A549 (cell line): ENCODE measurements around the gene SIAE. TPM values are rescaled to one million over a fixed set of nuclear protein-coding genes. Genes with fewer than 3 reads are reported as not detected.

Source experiments
- ATAC-seq, 2 experiments: fragments of 200-7000 bp in 1 of 2; fragments of >200 bp in 1 of 2; cut with Nextera tagmentation in 1 of 2; cut with Tn5 transposase in 1 of 2; 3 replicates each; pipeline versions ENCODE4 v1.8.0 to v1.9.1; 2018 to 2020; ENCODE audit warnings: mild to moderate bottlenecking in 1 of 2, moderate library complexity in 1 of 2
- CTCF ChIA-PET: fragments of 300-600 bp; sonication (Branson Sonifier 250); formaldehyde crosslinking; extraction: SDS; loops from one replicate; lab custom pipeline; 2021; ENCODE audit warnings: antibody characterized with exemption, inconsistent platforms; lab: Yijun Ruan, JAX
- POLR2A ChIA-PET: fragments of 350-600 bp; formaldehyde crosslinking; extraction: SDS; loops from one replicate; lab custom pipeline; 2021; ENCODE audit warnings: antibody characterized with exemption, inconsistent platforms; lab: Yijun Ruan, JAX
- DNase-seq, 2 experiments: peaks; one replicate each; pipeline versions ENCODE4 v3.0.0 to v3.0.0-alpha.2; 2011 to 2016; ENCODE audit warnings: low read depth in 1 of 2, low spot score in 1 of 2
- FAIRE-seq: peaks from 2 replicates; lab custom pipeline; 2011; peaks lifted over from hg19 to GRCh38; lab: Jason Lieb, UNC
- H3K27ac ChIP-seq, 2 experiments: fragments of >200 bp; sonication (Bioruptor Twin); formaldehyde crosslinking; 3 replicates each; pipeline ENCODE4 v1.5.1; 2016 to 2017
- H3K4me1 ChIP-seq: fragments of >200 bp; sonication (Bioruptor Twin); formaldehyde crosslinking; 3 replicates; pipeline ENCODE4 v1.6.1; 2016
- H3K4me2 ChIP-seq: fragments of >200 bp; sonication (Bioruptor Twin); formaldehyde crosslinking; 3 replicates; pipeline ENCODE4 v1.6.1; 2016
- H3K4me3 ChIP-seq: fragments of >200 bp; sonication (Bioruptor Twin); formaldehyde crosslinking; 3 replicates; pipeline ENCODE4 v1.5.1; 2016
- H3K9me3 ChIP-seq: fragments of >200 bp; sonication (Bioruptor Twin); formaldehyde crosslinking; 3 replicates; pipeline ENCODE4 v1.6.1; 2016
- EHF ChIP-seq: fragments of 250-450 bp; sonication (Bioruptor Pico); IDR thresholded peaks from 2 replicates; pipeline ENCODE4 v1.5.0; 2020; ENCODE audit warnings: mild to moderate bottlenecking
- EHMT2 ChIP-seq: fragments of 200-600 bp; sonication (generic); IDR thresholded peaks from 2 replicates; pipeline ENCODE4 v1.6.1; 2016; ENCODE audit warnings: antibody characterized with exemption, low read depth, mild to moderate bottlenecking, moderate library complexity
- HDAC2 ChIP-seq: fragments of 200-600 bp; sonication (generic); IDR thresholded peaks from 2 replicates; pipeline ENCODE4 v1.6.1; 2016
- HOXB13 ChIP-seq: fragments of 250-450 bp; sonication (Bioruptor Pico); IDR thresholded peaks from 2 replicates; pipeline ENCODE4 v1.5.0; 2020; ENCODE audit warnings: low read depth, mild to moderate bottlenecking, moderate library complexity
- HOXB5 ChIP-seq: fragments of 250-450 bp; sonication (Bioruptor Pico); IDR thresholded peaks from 2 replicates; pipeline ENCODE4 v1.5.0; 2020; ENCODE audit warnings: mild to moderate bottlenecking, moderate library complexity
- JUNB ChIP-seq: fragments of >200 bp; sonication (Bioruptor Twin); formaldehyde crosslinking; IDR thresholded peaks from 2 replicates; pipeline ENCODE4 v1.6.1; 2016
- NPAS2 ChIP-seq: fragments of 250-450 bp; sonication (Bioruptor Pico); IDR thresholded peaks from 2 replicates; pipeline ENCODE4 v1.8.0; 2022; ENCODE audit warnings: mild to moderate bottlenecking, moderate library complexity, borderline replicate concordance
- RFX5 ChIP-seq: fragments of 450-650 bp; IDR thresholded peaks from 2 replicates; pipeline ENCODE4 v1.7.1; 2014; ENCODE audit warnings: antibody characterized with exemption, mild to moderate bottlenecking, moderate library complexity
- SMC3 ChIP-seq: fragments of >200 bp; sonication (Bioruptor Twin); formaldehyde crosslinking; IDR thresholded peaks from 3 replicates; pipeline ENCODE4 v1.6.1; 2018; ENCODE audit warnings: inconsistent platforms
- ZC3H11A ChIP-seq: fragments of 450-650 bp; IDR thresholded peaks from 2 replicates; pipeline ENCODE4 v1.6.1; 2014; ENCODE audit warnings: antibody characterized with exemption, mild to moderate bottlenecking
- WGBS: methylation state at CpG from one replicate; pipeline ENCODE4 v1.1.6; 2017; ENCODE audit errors: missing lambda C conversion rate; 5-methylcytosine and 5-hydroxymethylcytosine counted together
- polyA plus RNA-seq, 4 experiments: library from polyadenylated mRNA; depleted of rRNA in 3 of 4; stranded (reverse); fragments of >200 nt; fragmentation: RNase III in 1 of 4; extraction: RNeasy Plus Mini Kit Qiagen cat#74134 plus additional on column Dnase treatment in 1 of 4; gene quantifications; 2 replicates in 3 of 4; 3 replicates in 1 of 4; pipeline ENCODE4 v1.2.3, GENCODE V29; 2011 to 2017
- TF ChIP-seq, protein P1 (sequence below): fragments of >200 bp; sonication (Bioruptor Twin); formaldehyde crosslinking; IDR thresholded peaks from 3 replicates; pipeline ENCODE4 v1.6.1; 2016
- TF ChIP-seq, protein P2 (sequence below): fragments of >200 bp; sonication (Bioruptor Twin); formaldehyde crosslinking; IDR thresholded peaks from 3 replicates; pipeline ENCODE4 v1.5.1; 2016
- TF ChIP-seq, protein P3 (sequence below): fragments of >200 bp; sonication (Bioruptor Twin); formaldehyde crosslinking; IDR thresholded peaks from 2 replicates; pipeline ENCODE4 v1.6.1; 2016
- TF ChIP-seq, protein P4 (sequence below): fragments of 250-450 bp; sonication (Bioruptor Pico); IDR thresholded peaks from 2 replicates; pipeline ENCODE4 v1.5.0; 2021; ENCODE audit warnings: mild to moderate bottlenecking, moderate library complexity, borderline replicate concordance
- TF ChIP-seq, protein P5 (sequence below): fragments of 250-450 bp; sonication (Bioruptor Pico); IDR thresholded peaks from 2 replicates; pipeline ENCODE4 v1.5.0; 2020; ENCODE audit warnings: low read depth, mild to moderate bottlenecking, moderate library complexity
- TF ChIP-seq, protein P6 (sequence below): fragments of 150-350 bp; IDR thresholded peaks from 2 replicates; pipeline ENCODE4 v1.6.1; 2014; ENCODE audit warnings: low read depth, mild to moderate bottlenecking, low read length

Gene SIAE
- polyA plus RNA-seq, 2 of the 4 experiments (the other 2 are of a cell fraction): 10.3 to 23.2 TPM

DNA sequence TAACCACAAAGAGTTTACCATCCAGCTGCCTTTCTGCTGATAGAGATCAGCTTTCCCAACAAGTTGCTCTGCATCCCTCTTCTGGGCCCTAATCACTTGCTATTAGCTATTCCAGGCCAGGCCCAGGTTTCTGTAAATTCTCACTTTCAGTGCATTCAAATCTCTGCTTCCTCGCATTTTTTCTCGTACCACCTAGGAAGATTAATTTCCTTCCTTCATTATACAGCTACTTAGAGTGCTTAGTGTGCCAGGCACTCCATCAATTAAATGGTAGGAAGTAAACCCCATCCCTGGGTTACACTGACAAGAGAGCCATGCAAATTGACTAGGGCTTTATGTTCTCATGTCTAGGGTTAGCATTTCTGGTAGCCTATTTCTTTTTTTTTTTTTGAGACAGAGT lies 9.7 kb downstream of the SIAE start:
- no peaks in the 10 kb centered on the region for H3K4me1 ChIP-seq
- DNase-seq (no peak), FAIRE-seq (no peak), ATAC-seq (no peak)
- H3K4me3 ChIP-seq: no peak overlapping the region
- H3K4me2 ChIP-seq: no peak overlapping the region
- POLR2A ChIA-PET: no interaction called here
- H3K9me3 ChIP-seq: no peaks in the 10 kb centered on the region
- H3K27ac ChIP-seq: no peak overlapping the region
- no peak for TF ChIP-seq EHMT2
- no peak for TF ChIP-seq JUNB
- TF ChIP-seq, protein P1, sequence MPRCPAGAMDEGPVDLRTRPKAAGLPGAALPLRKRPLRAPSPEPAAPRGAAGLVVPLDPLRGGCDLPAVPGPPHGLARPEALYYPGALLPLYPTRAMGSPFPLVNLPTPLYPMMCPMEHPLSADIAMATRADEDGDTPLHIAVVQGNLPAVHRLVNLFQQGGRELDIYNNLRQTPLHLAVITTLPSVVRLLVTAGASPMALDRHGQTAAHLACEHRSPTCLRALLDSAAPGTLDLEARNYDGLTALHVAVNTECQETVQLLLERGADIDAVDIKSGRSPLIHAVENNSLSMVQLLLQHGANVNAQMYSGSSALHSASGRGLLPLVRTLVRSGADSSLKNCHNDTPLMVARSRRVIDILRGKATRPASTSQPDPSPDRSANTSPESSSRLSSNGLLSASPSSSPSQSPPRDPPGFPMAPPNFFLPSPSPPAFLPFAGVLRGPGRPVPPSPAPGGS: no peak
- TF ChIP-seq, protein P2, sequence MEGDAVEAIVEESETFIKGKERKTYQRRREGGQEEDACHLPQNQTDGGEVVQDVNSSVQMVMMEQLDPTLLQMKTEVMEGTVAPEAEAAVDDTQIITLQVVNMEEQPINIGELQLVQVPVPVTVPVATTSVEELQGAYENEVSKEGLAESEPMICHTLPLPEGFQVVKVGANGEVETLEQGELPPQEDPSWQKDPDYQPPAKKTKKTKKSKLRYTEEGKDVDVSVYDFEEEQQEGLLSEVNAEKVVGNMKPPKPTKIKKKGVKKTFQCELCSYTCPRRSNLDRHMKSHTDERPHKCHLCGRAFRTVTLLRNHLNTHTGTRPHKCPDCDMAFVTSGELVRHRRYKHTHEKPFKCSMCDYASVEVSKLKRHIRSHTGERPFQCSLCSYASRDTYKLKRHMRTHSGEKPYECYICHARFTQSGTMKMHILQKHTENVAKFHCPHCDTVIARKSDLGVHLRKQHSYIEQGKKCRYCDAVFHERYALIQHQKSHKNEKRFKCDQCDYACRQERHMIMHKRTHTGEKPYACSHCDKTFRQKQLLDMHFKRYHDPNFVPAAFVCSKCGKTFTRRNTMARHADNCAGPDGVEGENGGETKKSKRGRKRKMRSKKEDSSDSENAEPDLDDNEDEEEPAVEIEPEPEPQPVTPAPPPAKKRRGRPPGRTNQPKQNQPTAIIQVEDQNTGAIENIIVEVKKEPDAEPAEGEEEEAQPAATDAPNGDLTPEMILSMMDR: no peak
- TF ChIP-seq HOXB13 (CRISPR knock-in tag): no peak
- TF ChIP-seq ZC3H11A: no peak
- no peak for TF ChIP-seq EHF (CRISPR knock-in tag)
- TF ChIP-seq, protein P3, sequence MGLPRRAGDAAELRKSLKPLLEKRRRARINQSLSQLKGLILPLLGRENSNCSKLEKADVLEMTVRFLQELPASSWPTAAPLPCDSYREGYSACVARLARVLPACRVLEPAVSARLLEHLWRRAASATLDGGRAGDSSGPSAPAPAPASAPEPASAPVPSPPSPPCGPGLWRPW: no peak
- TF ChIP-seq, protein P4, sequence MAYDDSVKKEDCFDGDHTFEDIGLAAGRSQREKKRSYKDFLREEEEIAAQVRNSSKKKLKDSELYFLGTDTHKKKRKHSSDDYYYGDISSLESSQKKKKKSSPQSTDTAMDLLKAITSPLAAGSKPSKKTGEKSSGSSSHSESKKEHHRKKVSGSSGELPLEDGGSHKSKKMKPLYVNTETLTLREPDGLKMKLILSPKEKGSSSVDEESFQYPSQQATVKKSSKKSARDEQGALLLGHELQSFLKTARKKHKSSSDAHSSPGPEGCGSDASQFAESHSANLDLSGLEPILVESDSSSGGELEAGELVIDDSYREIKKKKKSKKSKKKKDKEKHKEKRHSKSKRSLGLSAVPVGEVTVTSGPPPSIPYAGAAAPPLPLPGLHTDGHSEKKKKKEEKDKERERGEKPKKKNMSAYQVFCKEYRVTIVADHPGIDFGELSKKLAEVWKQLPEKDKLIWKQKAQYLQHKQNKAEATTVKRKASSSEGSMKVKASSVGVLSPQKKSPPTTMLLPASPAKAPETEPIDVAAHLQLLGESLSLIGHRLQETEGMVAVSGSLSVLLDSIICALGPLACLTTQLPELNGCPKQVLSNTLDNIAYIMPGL (CRISPR knock-in tag): no peak
- TF ChIP-seq, all 56 proteins: peak for 0
- CTCF ChIA-PET: interaction anchor here (1.0 to 2.9 kb wide), 4 partner anchors 19 to 203 kb away, joined by 3 to 11 read pairs (median 6); no protein-coding TSS in a partner anchor
- WGBS: 95% methylated on average over 2 of the region's 2 CpGs

DNA sequence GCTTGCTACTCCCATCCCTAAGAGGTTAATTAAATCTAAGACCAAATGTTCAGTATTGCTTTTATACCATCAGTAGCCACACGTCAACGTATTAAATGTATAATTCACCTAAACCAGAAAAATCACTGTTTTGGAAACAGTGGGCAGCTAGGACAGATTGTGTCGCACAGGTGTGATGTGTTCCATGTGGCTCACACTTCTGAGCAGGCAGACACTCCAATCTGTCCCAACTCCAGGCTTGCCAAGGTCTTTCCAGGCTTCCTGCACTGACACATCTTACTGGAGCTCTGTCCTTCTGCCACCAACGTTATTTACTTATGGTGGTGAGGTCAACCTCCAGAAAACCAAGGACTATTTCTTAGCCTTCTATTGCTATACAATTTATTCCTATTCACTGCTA lies 11.4 kb downstream of the SIAE start:
- ChIA-PET CTCF (interaction anchor here (1.0 to 2.9 kb wide), 4 partner anchors 101 to 430 kb away, joined by 3 to 11 read pairs (median 4); partner anchors contain the start of gene ROBO3), POLR2A (no interaction called here)
- DNase-seq: no peak
- no peak overlapping the region for H3K27ac ChIP-seq
- WGBS: 69% methylated on average over 4 of the region's 4 CpGs
- no peaks in the 10 kb centered on the region for H3K4me1 ChIP-seq
- no peak for ATAC-seq
- FAIRE-seq: no peak
- H3K4me3 ChIP-seq: no peak overlapping the region
- no peak for TF ChIP-seq RFX5
- no peak for TF ChIP-seq HOXB5 (CRISPR knock-in tag)
- TF ChIP-seq NPAS2 (CRISPR knock-in tag): no peak
- no peak for TF ChIP-seq SMC3
- no peak for TF ChIP-seq HDAC2
- TF ChIP-seq, protein P5, sequence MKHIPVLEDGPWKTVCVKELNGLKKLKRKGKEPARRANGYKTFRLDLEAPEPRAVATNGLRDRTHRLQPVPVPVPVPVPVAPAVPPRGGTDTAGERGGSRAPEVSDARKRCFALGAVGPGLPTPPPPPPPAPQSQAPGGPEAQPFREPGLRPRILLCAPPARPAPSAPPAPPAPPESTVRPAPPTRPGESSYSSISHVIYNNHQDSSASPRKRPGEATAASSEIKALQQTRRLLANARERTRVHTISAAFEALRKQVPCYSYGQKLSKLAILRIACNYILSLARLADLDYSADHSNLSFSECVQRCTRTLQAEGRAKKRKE: no peak
- TF ChIP-seq, protein P6, sequence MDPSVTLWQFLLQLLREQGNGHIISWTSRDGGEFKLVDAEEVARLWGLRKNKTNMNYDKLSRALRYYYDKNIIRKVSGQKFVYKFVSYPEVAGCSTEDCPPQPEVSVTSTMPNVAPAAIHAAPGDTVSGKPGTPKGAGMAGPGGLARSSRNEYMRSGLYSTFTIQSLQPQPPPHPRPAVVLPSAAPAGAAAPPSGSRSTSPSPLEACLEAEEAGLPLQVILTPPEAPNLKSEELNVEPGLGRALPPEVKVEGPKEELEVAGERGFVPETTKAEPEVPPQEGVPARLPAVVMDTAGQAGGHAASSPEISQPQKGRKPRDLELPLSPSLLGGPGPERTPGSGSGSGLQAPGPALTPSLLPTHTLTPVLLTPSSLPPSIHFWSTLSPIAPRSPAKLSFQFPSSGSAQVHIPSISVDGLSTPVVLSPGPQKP: no peak
- TF ChIP-seq JUNB: no peak
- H3K4me2 ChIP-seq: no peak overlapping the region
- no peaks in the 10 kb centered on the region for H3K9me3 ChIP-seq
